WERI-Rb-1 (cell line): ENCODE measurements around the gene RPL12.

Source experiments
- DNase-seq: peaks from one replicate; pipeline ENCODE4 v3.0.0-alpha.2; 2020
- H3K27ac ChIP-seq: fragments of 250-450 bp; sonication (Bioruptor Pico); 2 replicates; pipeline ENCODE4 v1.5.1; 2020; ENCODE audit warnings: mild to moderate bottlenecking, moderate library complexity
- H3K27me3 ChIP-seq: fragments of 250-450 bp; sonication (Bioruptor Pico); 2 replicates; pipeline ENCODE4 v1.5.1; 2021; ENCODE audit warnings: mild to moderate bottlenecking, low read depth, moderate library complexity; ENCODE audit not compliant: insufficient read depth, severe bottlenecking
- H3K36me3 ChIP-seq: fragments of 250-450 bp; sonication (Bioruptor Pico); 2 replicates; pipeline ENCODE4 v1.5.1; 2020; ENCODE audit warnings: mild to moderate bottlenecking, moderate library complexity
- H3K4me3 ChIP-seq: 2 replicates; pipeline ENCODE4 v1.5.1; 2011; ENCODE audit warnings: low read depth, mild to moderate bottlenecking, control low read depth, low read length
- H3K9me3 ChIP-seq: fragments of 250-450 bp; sonication (Bioruptor Pico); 2 replicates; pipeline ENCODE4 v1.5.1; 2021; ENCODE audit warnings: mild to moderate bottlenecking, moderate library complexity; ENCODE audit not compliant: severe bottlenecking
- CTCF ChIP-seq: IDR thresholded peaks from 2 replicates; pipeline ENCODE4 v1.5.1; 2011; ENCODE audit warnings: low read depth, mild to moderate bottlenecking, control low read depth, inconsistent platforms, low read length

Gene RPL12

GRCh38 chr9:127482662-127483061 lies 31.5 kb upstream of the RPL12 start:
- Histone ChIP-seq H3K27ac (no peak overlapping the region), H3K27me3 (no peaks in the 10 kb centered on the region), H3K9me3 (no peaks in the 10 kb centered on the region), H3K36me3 (peaks cover 48% of the 10 kb centered on the region), H3K4me3 (no peak overlapping the region)
- DNase-seq: no peak
- TF ChIP-seq CTCF: no peak

DNA sequence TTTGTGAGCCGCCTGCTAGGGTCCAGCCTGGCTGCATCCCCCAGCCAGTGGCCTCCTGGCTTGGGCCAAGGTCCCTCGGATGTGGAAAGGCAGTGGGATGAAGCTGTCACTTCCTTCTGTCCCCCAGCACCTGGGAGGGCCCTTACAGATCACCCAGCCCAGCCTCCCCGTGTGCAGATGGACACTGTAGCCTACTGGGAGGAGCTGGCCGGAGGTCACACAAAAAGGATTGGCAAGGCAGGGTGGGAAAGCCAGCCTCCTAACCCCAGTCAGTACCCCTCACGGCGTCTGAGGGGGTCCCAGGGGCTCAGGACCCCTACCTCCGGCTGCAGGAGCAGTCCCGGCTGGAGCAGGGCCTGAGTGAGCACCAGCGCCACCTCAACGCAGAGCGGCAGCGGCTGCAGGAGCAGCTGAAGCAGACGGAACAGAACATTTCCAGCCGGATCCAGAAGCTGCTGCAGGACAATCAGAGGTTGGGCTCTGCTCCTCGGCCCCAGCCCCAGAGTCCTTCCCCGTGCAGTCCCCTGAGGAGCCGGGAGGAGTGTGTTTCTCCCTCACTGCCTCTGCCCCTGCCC lies 28.4 kb upstream of the RPL12 start:
- Histone ChIP-seq H3K9me3 (no peaks in the 10 kb centered on the region), H3K27me3 (no peaks in the 10 kb centered on the region), H3K36me3 (peaks cover 46% of the 10 kb centered on the region), H3K4me3 (no peak overlapping the region), H3K27ac (no peak overlapping the region)
- no peak for DNase-seq
- TF ChIP-seq CTCF: no peak

DNA sequence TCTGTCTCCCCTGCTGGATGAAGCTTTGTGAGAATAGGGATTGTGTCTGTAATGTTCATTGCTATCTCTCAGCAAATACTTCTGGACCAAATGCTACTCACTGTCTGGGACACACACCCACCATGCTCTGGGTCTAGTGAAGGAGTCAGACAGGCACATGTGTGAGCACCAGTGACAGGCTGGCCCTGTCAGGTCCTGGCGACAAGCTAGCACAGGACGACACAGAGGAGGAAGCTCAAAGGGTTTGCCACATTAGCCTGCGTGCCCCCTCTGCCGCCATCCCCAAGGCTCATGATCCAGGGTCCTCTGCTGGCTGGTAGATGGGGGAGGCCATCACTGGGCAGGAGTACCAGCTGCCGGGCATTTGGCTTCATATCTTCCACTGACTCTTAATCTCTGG lies 23.4 kb upstream of the RPL12 start:
- no peak for DNase-seq
- no peaks in the 10 kb centered on the region for H3K27me3 ChIP-seq
- peaks cover 24% of the 10 kb centered on the region for H3K36me3 ChIP-seq
- no peak overlapping the region for H3K4me3 ChIP-seq
- no peaks in the 10 kb centered on the region for H3K9me3 ChIP-seq
- no peak for TF ChIP-seq CTCF
- H3K27ac ChIP-seq: no peak overlapping the region

DNA sequence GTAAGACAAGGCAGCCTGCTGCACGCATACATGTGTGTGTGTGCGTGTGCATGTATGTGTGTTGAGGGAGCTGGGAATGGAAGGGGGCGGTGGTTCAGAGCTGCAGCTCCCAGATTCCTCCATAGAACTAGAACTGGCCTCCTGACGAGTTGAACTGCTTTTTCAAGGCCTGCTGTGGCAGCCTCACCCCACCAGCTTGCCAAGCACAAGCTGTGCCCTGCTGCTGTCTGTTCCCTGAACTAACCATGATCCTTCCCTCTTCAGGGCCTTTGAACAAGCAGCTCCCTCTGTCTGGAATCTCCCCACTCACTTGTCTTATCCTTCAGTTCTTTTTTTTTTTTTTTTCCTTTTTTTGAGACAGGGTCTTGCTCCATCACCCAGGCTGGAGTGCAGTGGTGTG lies 22.7 kb upstream of the RPL12 start:
- H3K27ac ChIP-seq: no peak overlapping the region
- no peaks in the 10 kb centered on the region for H3K9me3 ChIP-seq
- no peak for DNase-seq
- no peaks in the 10 kb centered on the region for H3K27me3 ChIP-seq
- TF ChIP-seq CTCF: no peak
- H3K36me3 ChIP-seq: peaks cover 18% of the 10 kb centered on the region
- no peak overlapping the region for H3K4me3 ChIP-seq

GRCh38 chr9:127473501-127473900 lies 22.3 kb upstream of the RPL12 start:
- Histone ChIP-seq H3K27me3 (no peaks in the 10 kb centered on the region), H3K36me3 (peaks cover 13% of the 10 kb centered on the region), H3K27ac (no peak overlapping the region), H3K9me3 (no peaks in the 10 kb centered on the region), H3K4me3 (no peak overlapping the region)
- no peak for DNase-seq
- TF ChIP-seq CTCF: no peak

- no peak for DNase-seq
- Histone ChIP-seq H3K4me3 (no peak overlapping the region), H3K9me3 (no peaks in the 10 kb centered on the region), H3K27ac (no peak overlapping the region), H3K27me3 (no peaks in the 10 kb centered on the region), H3K36me3 (peaks cover 4% of the 10 kb centered on the region)
- TF ChIP-seq CTCF: no peak
Measured at GRCh38 chr9:127470662-127471061, 19.5 kb upstream of the RPL12 start.
